DND-41 (cell line): ENCODE results near the gene RPGRIP1L.

Experiments used
- EZH2 ChIP-seq: IDR thresholded peaks from 3 replicates; pipeline ENCODE4 v1.6.1; 2012; ENCODE audit warnings: borderline replicate concordance, low read depth, mild to moderate bottlenecking, moderate library complexity, low read length, inconsistent platforms; ENCODE audit not compliant: severe bottlenecking
- TF ChIP-seq, protein P1 (sequence below): IDR thresholded peaks from 2 replicates; pipeline ENCODE4 v1.5.1; 2012; ENCODE audit warnings: borderline replicate concordance, low read length, moderate library complexity, mild to moderate bottlenecking; ENCODE audit not compliant: poor library complexity, severe bottlenecking; ENCODE audit errors: extremely low read depth

GRCh38 chr16:53695070-53695469, 8.6 kb downstream of the RPGRIP1L start:
- TF ChIP-seq, protein P1, sequence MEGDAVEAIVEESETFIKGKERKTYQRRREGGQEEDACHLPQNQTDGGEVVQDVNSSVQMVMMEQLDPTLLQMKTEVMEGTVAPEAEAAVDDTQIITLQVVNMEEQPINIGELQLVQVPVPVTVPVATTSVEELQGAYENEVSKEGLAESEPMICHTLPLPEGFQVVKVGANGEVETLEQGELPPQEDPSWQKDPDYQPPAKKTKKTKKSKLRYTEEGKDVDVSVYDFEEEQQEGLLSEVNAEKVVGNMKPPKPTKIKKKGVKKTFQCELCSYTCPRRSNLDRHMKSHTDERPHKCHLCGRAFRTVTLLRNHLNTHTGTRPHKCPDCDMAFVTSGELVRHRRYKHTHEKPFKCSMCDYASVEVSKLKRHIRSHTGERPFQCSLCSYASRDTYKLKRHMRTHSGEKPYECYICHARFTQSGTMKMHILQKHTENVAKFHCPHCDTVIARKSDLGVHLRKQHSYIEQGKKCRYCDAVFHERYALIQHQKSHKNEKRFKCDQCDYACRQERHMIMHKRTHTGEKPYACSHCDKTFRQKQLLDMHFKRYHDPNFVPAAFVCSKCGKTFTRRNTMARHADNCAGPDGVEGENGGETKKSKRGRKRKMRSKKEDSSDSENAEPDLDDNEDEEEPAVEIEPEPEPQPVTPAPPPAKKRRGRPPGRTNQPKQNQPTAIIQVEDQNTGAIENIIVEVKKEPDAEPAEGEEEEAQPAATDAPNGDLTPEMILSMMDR, result no peak
- no peak for TF ChIP-seq EZH2
